ENCODE results near the gene DDI1.

Gene DDI1

GRCh38 chr11:104024572-104024971 is 11.9 kb upstream of the DDI1 start:
- H3K36me3 ChIP-seq (ENCODE audit: control insufficient read depth in 1 of 2, insufficient read depth in 2 of 2, low read length in 2 of 2): no peaks in the 10 kb centered on the region
- no peaks in the 10 kb centered on the region for H3K27me3 ChIP-seq (ENCODE audit: insufficient read depth, low read length)
- no peaks in the 10 kb centered on the region for H3K9me3 ChIP-seq (ENCODE audit: insufficient read depth, low read depth, low read length)
- no peak overlapping the region for H2BK12ac ChIP-seq (ENCODE audit: low read length)
- H3K23ac ChIP-seq (ENCODE audit: low read length): no peak overlapping the region
- no peak overlapping the region for H3K14ac ChIP-seq (ENCODE audit: low read length)
- no peaks in the 10 kb centered on the region for H3K79me1 ChIP-seq (ENCODE audit: low read length)
- H3K27ac ChIP-seq (ENCODE audit: low read depth, low read length): no peak overlapping the region
- DNase-seq: no peak
- H3K4me3 ChIP-seq (ENCODE audit: low read depth, low read length): no peak overlapping the region
- H3K4me2 ChIP-seq (ENCODE audit: low read length): no peak overlapping the region
- no peak overlapping the region for H3K4ac ChIP-seq (ENCODE audit: low read depth, low read length)
- H2BK120ac ChIP-seq (ENCODE audit: insufficient read depth, low read length, poor library complexity): no peak overlapping the region
- H2AK5ac ChIP-seq (ENCODE audit: low read length): no peak overlapping the region
- H2AFZ ChIP-seq (ENCODE audit: insufficient read depth, low read length, poor library complexity): no peak overlapping the region
- H4K91ac ChIP-seq (ENCODE audit: low read depth, low read length): no peak overlapping the region
- no CpG with 5 or more reads among the region's 2 CpGs for WGBS (ENCODE audit: extremely low coverage, insufficient coverage, insufficient read length)
- H4K8ac ChIP-seq (ENCODE audit: low read depth, low read length): no peak overlapping the region
- H3K79me2 ChIP-seq (ENCODE audit: control insufficient read depth, insufficient read depth, low read length, poor library complexity): no peaks in the 10 kb centered on the region
- H3K18ac ChIP-seq (ENCODE audit: low read length): no peak overlapping the region
- H2BK5ac ChIP-seq (ENCODE audit: low read depth, low read length, poor library complexity): no peak overlapping the region
- H4K12ac ChIP-seq (ENCODE audit: low read depth, low read length): no peak overlapping the region
- no peak overlapping the region for H3K9ac ChIP-seq (ENCODE audit: low read length)
- H3K4me1 ChIP-seq (ENCODE audit: control insufficient read depth in 1 of 2, insufficient read depth in 2 of 2, low read length in 2 of 2): no peaks in the 10 kb centered on the region

DNA sequence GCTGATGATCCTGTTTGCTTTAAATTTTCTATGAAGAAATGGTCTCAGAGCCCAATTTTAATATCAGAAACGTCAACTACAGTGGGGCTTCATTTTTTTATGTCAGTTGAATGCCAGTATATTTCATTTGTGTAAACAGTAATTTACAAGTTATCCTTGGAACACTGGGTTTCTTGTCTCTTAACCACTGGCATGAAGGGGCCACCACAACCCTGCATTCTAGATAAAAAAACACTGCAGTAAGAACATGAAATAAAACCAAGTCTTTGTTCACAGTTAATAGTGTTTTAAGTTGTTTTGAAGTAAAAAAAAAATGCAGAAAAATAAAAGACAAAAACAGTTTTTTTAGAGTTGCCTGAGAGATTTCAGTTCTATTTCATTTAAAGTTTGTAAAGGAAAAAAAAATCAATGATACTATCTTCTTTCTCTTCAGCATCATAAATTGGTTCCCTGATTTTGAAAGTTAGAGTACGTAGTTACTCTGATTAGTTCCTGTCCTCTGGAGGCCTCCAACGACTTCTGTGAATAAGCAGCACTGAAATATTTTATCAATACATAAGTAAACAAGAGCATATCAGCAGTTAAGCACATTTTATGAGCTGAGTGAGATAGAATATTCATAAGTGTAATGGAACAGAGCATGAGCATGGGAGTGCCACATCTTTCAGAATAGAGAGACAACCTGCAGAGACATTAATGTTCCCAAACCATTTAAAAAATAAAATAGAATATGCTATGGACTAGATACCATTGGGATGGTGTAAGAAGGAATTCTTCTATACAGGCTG is 7.8 kb upstream of the DDI1 start:
- Histone ChIP-seq H3K36me3 (ENCODE audit: control insufficient read depth in 1 of 2, insufficient read depth in 2 of 2, low read length in 2 of 2) (no peaks in the 10 kb centered on the region), H3K4ac (ENCODE audit: low read depth, low read length) (no peak overlapping the region), H4K91ac (ENCODE audit: low read depth, low read length) (no peak overlapping the region), H3K9me3 (ENCODE audit: insufficient read depth, low read depth, low read length) (no peaks in the 10 kb centered on the region), H2AK5ac (ENCODE audit: low read length) (no peak overlapping the region), H3K79me1 (ENCODE audit: low read length) (no peaks in the 10 kb centered on the region), H4K12ac (ENCODE audit: low read depth, low read length) (no peak overlapping the region), H3K4me2 (ENCODE audit: low read length) (no peak overlapping the region), H2BK5ac (ENCODE audit: low read depth, low read length, poor library complexity) (no peak overlapping the region), H3K4me3 (ENCODE audit: low read depth, low read length) (no peak overlapping the region), H3K27ac (ENCODE audit: low read depth, low read length) (no peak overlapping the region), H4K8ac (ENCODE audit: low read depth, low read length) (no peak overlapping the region), H3K79me2 (ENCODE audit: control insufficient read depth, insufficient read depth, low read length, poor library complexity) (no peaks in the 10 kb centered on the region), H3K9ac (ENCODE audit: low read length) (no peak overlapping the region), H3K14ac (ENCODE audit: low read length) (no peak overlapping the region), H2BK120ac (ENCODE audit: insufficient read depth, low read length, poor library complexity) (no peak overlapping the region), H3K18ac (ENCODE audit: low read length) (no peak overlapping the region), H3K27me3 (ENCODE audit: insufficient read depth, low read length) (no peaks in the 10 kb centered on the region), H2AFZ (ENCODE audit: insufficient read depth, low read length, poor library complexity) (no peak overlapping the region), H3K23ac (ENCODE audit: low read length) (no peak overlapping the region), H2BK12ac (ENCODE audit: low read length) (no peak overlapping the region), H3K4me1 (ENCODE audit: control insufficient read depth in 1 of 2, insufficient read depth in 2 of 2, low read length in 2 of 2) (no peaks in the 10 kb centered on the region)
- DNase-seq: no peak
- no CpG with 5 or more reads among the region's 3 CpGs for WGBS (ENCODE audit: extremely low coverage, insufficient coverage, insufficient read length)

GRCh38 chr11:104033134-104033533 is 3.3 kb upstream of the DDI1 start:
- Histone ChIP-seq H3K4me1 (ENCODE audit: control insufficient read depth in 1 of 2, insufficient read depth in 2 of 2, low read length in 2 of 2) (no peaks in the 10 kb centered on the region), H4K8ac (ENCODE audit: low read depth, low read length) (no peak overlapping the region), H3K4me3 (ENCODE audit: low read depth, low read length) (no peak overlapping the region), H2BK5ac (ENCODE audit: low read depth, low read length, poor library complexity) (no peak overlapping the region), H3K36me3 (ENCODE audit: control insufficient read depth in 1 of 2, insufficient read depth in 2 of 2, low read length in 2 of 2) (no peaks in the 10 kb centered on the region), H3K9me3 (ENCODE audit: insufficient read depth, low read depth, low read length) (no peaks in the 10 kb centered on the region), H3K9ac (ENCODE audit: low read length) (no peak overlapping the region), H3K23ac (ENCODE audit: low read length) (no peak overlapping the region), H3K14ac (ENCODE audit: low read length) (no peak overlapping the region), H3K4ac (ENCODE audit: low read depth, low read length) (no peak overlapping the region), H2AK5ac (ENCODE audit: low read length) (no peak overlapping the region), H3K79me2 (ENCODE audit: control insufficient read depth, insufficient read depth, low read length, poor library complexity) (no peaks in the 10 kb centered on the region), H3K18ac (ENCODE audit: low read length) (no peak overlapping the region), H4K91ac (ENCODE audit: low read depth, low read length) (no peak overlapping the region), H2AFZ (ENCODE audit: insufficient read depth, low read length, poor library complexity) (no peak overlapping the region), H4K12ac (ENCODE audit: low read depth, low read length) (no peak overlapping the region), H3K27me3 (ENCODE audit: insufficient read depth, low read length) (no peaks in the 10 kb centered on the region), H3K79me1 (ENCODE audit: low read length) (no peaks in the 10 kb centered on the region), H3K27ac (ENCODE audit: low read depth, low read length) (no peak overlapping the region), H2BK120ac (ENCODE audit: insufficient read depth, low read length, poor library complexity) (no peak overlapping the region), H3K4me2 (ENCODE audit: low read length) (no peak overlapping the region), H2BK12ac (ENCODE audit: low read length) (no peak overlapping the region)
- DNase-seq: no peak

GRCh38 chr11:104033561-104033960 is 2.9 kb upstream of the DDI1 start:
- H3K4me1 ChIP-seq (ENCODE audit: control insufficient read depth in 1 of 2, insufficient read depth in 2 of 2, low read length in 2 of 2): no peaks in the 10 kb centered on the region
- H3K9me3 ChIP-seq (ENCODE audit: insufficient read depth, low read depth, low read length): no peaks in the 10 kb centered on the region
- H2BK5ac ChIP-seq (ENCODE audit: low read depth, low read length, poor library complexity): no peak overlapping the region
- no peak overlapping the region for H3K14ac ChIP-seq (ENCODE audit: low read length)
- no peak overlapping the region for H3K4me3 ChIP-seq (ENCODE audit: low read depth, low read length)
- H3K18ac ChIP-seq (ENCODE audit: low read length): no peak overlapping the region
- H3K4ac ChIP-seq (ENCODE audit: low read depth, low read length): no peak overlapping the region
- H2BK12ac ChIP-seq (ENCODE audit: low read length): no peak overlapping the region
- H3K79me1 ChIP-seq (ENCODE audit: low read length): no peaks in the 10 kb centered on the region
- H3K9ac ChIP-seq (ENCODE audit: low read length): no peak overlapping the region
- H3K36me3 ChIP-seq (ENCODE audit: control insufficient read depth in 1 of 2, insufficient read depth in 2 of 2, low read length in 2 of 2): no peaks in the 10 kb centered on the region
- H2AFZ ChIP-seq (ENCODE audit: insufficient read depth, low read length, poor library complexity): no peak overlapping the region
- no peak overlapping the region for H3K4me2 ChIP-seq (ENCODE audit: low read length)
- DNase-seq: no peak
- H3K27me3 ChIP-seq (ENCODE audit: insufficient read depth, low read length): no peaks in the 10 kb centered on the region
- no peak overlapping the region for H4K12ac ChIP-seq (ENCODE audit: low read depth, low read length)
- no peak overlapping the region for H4K8ac ChIP-seq (ENCODE audit: low read depth, low read length)
- H2AK5ac ChIP-seq (ENCODE audit: low read length): no peak overlapping the region
- H3K27ac ChIP-seq (ENCODE audit: low read depth, low read length): no peak overlapping the region
- no peak overlapping the region for H3K23ac ChIP-seq (ENCODE audit: low read length)
- H4K91ac ChIP-seq (ENCODE audit: low read depth, low read length): no peak overlapping the region
- H2BK120ac ChIP-seq (ENCODE audit: insufficient read depth, low read length, poor library complexity): no peak overlapping the region
- WGBS (ENCODE audit: extremely low coverage, insufficient coverage, insufficient read length): no CpG with 5 or more reads among the region's 1 CpG
- no peaks in the 10 kb centered on the region for H3K79me2 ChIP-seq (ENCODE audit: control insufficient read depth, insufficient read depth, low read length, poor library complexity)
